Heart left ventricle (tissue), 13 donors: ENCODE measurements around the gene EIF5A2.
"Not testable (repeated sequence)": the region's sequence is repeated elsewhere in the genome, so short reads cannot be mapped to it uniquely, and the experiment has no call there.

Experiments used
- POLR2A ChIP-seq, 2 donors: fragments of 450-650 bp; IDR thresholded peaks; one replicate each; pipeline ENCODE4 v1.6.1; 2017; ENCODE audit warnings: antibody characterized with exemption in 2 of 2, mild to moderate bottlenecking in 2 of 2, moderate library complexity in 2 of 2
- TF ChIP-seq, protein P1 (sequence below), 12 donors: fragments of 200-600 bp; sonication (generic) in 4 of 12; IDR thresholded peaks; one replicate each; pipeline versions ENCODE4 v1.5.0 to v1.8.0; 2018 to 2022; ENCODE audit warnings: antibody characterized with exemption in 12 of 12, mild to moderate bottlenecking in 5 of 12
- donor health status: ischemic (EF 13 %, LVEDD 7.1; RV severe dilation, severe dysfunction).
- donor health status: DM: no; HTN: yes; CAD: no.
- donor health status: DM: no; HTN: no; CAD: no.
- donor health status: ischemic (EF 25% LVEDD 6.9; RV normal size, moderate dysfunction).
- donor health status: ischemic (EF 25% LVEDD 5.7; RV mildly dilated, moderate dysfunction).
- donor health status: ischemic (EF 35%, LVEDD 5.7; RV mildly dilated, moderate dysfunction).
- donor health status: nonischemic (EF 11% LVEDD 7.7; RV severe dilation, severe dysfunction).
- donor health status: DM: yes; HTN: yes; CAD: no.
- donor health status: PGD.
- donor health status: ischemic (EF 29% LVEDD 5.4; RV normal size, mild dysfunction).
- donor health status: nonischemic (EF 23%, LVEDD 6.1; RV moderate dilation, normal function).

DNA sequence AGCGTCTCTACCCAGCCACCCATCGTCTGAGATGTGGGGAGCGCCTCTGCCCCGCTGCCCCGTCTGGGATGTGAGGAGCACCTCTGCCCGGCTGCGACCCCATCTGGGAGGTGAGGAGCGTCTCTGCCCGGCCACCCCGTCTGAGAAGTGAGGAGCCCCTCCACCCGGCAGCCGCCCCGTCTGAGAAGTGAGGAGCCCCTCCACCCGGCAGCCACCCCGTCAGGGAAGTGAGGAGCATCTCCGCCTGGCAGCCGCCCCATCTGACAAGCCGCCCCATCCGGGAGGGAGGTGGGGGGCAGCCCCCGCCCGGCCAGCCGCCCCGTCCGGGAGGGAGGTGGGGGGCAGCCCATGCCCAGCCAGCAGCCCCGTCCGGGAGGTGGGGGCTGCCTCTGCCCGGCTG, 15.1 kb upstream of the EIF5A2 start:
- TF ChIP-seq POLR2A (IDR thresholded peaks at IDR 0.05) = not testable (repeated sequence)
- TF ChIP-seq, protein P1, sequence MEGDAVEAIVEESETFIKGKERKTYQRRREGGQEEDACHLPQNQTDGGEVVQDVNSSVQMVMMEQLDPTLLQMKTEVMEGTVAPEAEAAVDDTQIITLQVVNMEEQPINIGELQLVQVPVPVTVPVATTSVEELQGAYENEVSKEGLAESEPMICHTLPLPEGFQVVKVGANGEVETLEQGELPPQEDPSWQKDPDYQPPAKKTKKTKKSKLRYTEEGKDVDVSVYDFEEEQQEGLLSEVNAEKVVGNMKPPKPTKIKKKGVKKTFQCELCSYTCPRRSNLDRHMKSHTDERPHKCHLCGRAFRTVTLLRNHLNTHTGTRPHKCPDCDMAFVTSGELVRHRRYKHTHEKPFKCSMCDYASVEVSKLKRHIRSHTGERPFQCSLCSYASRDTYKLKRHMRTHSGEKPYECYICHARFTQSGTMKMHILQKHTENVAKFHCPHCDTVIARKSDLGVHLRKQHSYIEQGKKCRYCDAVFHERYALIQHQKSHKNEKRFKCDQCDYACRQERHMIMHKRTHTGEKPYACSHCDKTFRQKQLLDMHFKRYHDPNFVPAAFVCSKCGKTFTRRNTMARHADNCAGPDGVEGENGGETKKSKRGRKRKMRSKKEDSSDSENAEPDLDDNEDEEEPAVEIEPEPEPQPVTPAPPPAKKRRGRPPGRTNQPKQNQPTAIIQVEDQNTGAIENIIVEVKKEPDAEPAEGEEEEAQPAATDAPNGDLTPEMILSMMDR (IDR thresholded peaks at IDR 0.05) = not testable (repeated sequence)
